Suprapubic skin (tissue), 3 donors: ENCODE data around the gene TNFRSF14.

Source experiments
- EP300 ChIP-seq: sonication (generic); formaldehyde crosslinking; IDR thresholded peaks from one replicate; pipeline ENCODE4 v1.6.1; 2017; ENCODE audit warnings: antibody characterized with exemption
- TF ChIP-seq, protein P1 (sequence below), 2 donors: fragments of 200-600 bp in 1 of 2; fragments of 450-650 bp in 1 of 2; sonication (generic) in 1 of 2; IDR thresholded peaks; one replicate each; pipeline ENCODE4 v1.5.1; 2016 to 2019; ENCODE audit warnings: antibody characterized with exemption in 2 of 2, mild to moderate bottlenecking in 1 of 2, moderate library complexity in 1 of 2

DNA sequence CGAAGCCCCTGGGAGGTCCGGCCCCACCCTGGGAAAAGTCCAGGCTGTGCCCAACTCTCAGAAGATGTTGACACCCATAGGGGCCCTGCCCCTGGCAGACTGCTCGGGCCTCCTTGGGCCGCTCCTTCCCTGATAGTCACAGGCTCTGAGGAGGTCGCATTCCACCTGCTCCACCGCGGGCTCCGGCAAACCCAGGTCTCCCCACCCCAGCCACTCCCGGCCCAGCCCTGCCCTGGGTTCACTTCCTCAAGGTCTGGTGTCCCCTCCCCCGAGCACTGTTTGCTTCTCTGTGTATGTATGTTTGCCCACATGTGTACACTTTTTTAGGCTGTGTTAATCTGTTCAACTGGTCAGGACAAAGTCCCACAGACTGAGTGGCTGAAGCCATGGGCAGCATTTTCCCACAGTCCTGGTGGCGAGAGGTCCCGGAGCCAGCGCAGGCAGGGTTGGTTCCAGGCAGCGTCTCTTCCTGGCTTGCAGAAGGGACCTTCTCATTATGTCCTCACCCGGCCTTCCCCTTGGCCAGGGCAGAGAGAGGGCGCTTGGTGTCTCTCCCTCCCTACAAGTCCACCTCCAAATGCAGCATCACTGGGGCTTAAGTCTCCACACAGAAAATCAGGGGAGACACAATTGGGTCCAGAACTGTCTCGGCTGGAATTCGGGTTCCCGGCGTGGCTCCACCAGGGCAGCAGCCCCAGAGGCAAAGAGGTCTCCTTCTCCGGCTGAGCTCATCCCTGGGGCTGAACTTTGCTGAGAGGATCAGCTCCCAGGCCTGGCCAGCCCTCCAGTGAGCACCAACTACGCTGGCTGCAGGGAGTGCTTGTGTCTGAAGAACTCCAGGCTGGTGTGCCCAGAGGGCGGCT, 19.9 kb downstream of the TNFRSF14 start:
- TF ChIP-seq EP300 = no peak
- TF ChIP-seq, protein P1, sequence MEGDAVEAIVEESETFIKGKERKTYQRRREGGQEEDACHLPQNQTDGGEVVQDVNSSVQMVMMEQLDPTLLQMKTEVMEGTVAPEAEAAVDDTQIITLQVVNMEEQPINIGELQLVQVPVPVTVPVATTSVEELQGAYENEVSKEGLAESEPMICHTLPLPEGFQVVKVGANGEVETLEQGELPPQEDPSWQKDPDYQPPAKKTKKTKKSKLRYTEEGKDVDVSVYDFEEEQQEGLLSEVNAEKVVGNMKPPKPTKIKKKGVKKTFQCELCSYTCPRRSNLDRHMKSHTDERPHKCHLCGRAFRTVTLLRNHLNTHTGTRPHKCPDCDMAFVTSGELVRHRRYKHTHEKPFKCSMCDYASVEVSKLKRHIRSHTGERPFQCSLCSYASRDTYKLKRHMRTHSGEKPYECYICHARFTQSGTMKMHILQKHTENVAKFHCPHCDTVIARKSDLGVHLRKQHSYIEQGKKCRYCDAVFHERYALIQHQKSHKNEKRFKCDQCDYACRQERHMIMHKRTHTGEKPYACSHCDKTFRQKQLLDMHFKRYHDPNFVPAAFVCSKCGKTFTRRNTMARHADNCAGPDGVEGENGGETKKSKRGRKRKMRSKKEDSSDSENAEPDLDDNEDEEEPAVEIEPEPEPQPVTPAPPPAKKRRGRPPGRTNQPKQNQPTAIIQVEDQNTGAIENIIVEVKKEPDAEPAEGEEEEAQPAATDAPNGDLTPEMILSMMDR (IDR thresholded peaks at IDR 0.05) = no peak
